ENCODE measurements around the gene ZSWIM6.
A peak's percentile ranks its signal among the peaks of the same experiment; 100 is the strongest.
"Not testable (repeated sequence)": the region's sequence is repeated elsewhere in the genome, so short reads cannot be mapped to it uniquely, and the experiment has no call there.

ZSWIM6 gene

GRCh38 chr5:61405511-61406295 is 73.6 kb downstream of the ZSWIM6 start:
- FAIRE-seq (no peak), DNase-seq (ENCODE audit: insufficient read length, low spot score) (no peak)
- TF ChIP-seq CTCF (IDR thresholded peaks at IDR 0.05; ENCODE audit: insufficient read depth, missing control alignments): no peak

DNA sequence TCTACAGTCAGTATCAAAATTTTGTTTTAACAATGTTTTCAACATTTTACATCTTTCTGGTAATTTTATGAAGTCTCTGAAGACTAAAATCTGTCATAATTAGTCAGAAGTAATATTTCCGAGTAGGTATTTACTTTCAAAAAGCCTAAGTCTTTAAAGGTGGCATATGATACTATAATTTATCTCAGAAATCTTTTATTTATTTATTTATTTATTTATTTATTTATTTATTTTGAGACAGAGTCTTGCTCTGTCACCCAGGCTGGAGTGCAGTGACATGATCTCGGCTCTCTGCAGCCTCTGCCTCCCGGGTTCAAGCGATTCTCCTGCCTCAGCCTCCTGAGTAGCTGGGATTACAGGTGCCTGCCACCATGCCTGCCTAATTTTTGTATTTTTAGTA is 74.4 kb downstream of the ZSWIM6 start:
- DNase-seq (ENCODE audit: insufficient read length, low spot score); FAIRE-seq: not testable (repeated sequence)

DNA sequence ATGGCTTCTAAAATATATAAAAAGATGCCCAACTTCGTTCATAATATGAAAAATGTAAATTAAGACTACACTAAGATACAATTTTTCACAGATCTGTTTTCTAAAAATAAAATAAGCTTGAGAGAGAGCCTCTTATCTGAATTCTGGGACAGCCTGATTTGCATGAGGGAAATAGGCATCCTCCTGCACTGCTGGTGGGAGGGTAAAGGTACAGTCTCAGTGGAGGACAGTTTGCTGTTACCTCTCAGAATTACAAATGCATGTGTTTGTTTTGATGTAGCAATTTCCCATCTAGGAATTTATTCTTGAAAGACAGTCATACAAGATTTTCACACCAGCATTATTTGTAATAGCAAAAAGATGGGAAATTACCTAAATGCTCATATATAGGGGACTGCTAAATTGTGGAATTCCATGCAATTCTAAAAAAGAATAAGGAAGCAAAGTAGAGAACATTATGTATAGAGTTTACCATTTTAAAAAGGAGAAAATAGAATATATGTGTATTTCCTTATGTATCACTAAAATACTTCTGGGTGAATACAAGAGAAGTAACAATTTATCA is 75.7 kb downstream of the ZSWIM6 start:
- FAIRE-seq: no peak
- DNase-seq (ENCODE audit: insufficient read length, low spot score): no peak
- TF ChIP-seq CTCF (IDR thresholded peaks at IDR 0.05; ENCODE audit: insufficient read depth, missing control alignments): no peak

DNA sequence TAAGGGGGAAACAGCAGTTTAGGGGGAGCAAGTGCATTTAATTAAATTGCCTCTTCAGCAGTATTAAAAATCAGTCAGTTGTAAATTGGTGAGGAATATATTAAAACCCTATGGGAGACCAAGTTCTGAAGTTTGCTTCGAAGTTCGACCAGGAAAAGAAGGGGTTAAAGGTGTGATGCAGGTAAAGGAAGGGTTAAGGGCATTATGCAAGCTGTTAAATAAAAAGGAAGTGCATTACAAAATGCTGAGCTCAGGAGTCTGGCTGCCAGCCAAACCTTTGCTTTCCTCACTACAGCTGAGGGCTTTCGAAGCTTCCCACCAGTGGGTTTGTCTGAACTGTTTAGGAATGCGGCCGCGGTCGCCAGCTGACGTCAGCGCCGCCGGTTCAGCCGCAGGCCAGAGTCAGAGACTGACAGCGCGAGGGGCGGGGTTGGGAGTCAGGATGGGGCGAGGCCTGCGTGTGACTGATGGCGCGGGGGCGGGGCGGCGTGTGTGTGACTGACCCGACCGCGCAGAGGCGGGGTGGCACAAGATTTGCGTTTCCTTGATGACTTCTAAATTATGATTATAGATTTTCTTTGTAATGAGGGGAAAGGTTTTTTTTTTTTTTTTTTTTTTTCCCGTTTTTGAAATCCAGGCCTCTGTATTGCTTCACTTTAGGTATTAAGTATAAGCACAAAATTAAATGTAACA is 76.6 kb downstream of the ZSWIM6 start:
- FAIRE-seq: no peak
- TF ChIP-seq CTCF (IDR thresholded peaks at IDR 0.05; ENCODE audit: insufficient read depth, missing control alignments): no peak

DNA sequence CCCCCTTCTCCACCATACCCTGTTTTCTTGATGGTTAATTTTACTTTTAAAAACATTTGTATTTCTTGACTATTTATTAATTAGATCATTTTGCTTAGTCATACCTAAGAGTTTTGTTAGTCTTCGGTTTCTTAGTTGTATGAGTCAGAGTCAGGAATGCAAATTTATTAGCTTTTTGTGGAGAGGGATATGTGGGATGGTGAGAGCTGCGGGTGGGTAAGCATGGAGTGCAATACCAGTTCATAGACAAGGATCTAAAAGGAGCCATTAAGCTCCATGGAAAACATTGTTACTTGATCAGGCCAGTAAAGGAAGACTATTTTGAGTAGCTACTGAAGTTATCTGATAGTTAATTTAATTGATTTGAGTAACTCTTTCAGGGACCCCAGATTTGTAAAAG is 77.5 kb downstream of the ZSWIM6 start:
- FAIRE-seq (no peak), DNase-seq (ENCODE audit: insufficient read length, low spot score) (no peak)
- no peak for TF ChIP-seq CTCF (IDR thresholded peaks at IDR 0.05; ENCODE audit: insufficient read depth, missing control alignments)

More for the DNA sequence above, 76.6 kb downstream of the ZSWIM6 start:
- DNase-seq (ENCODE audit: insufficient read length, low spot score): peak; percentile 67

GRCh38 chr5:61410811-61411210 is 78.8 kb downstream of the ZSWIM6 start:
- DNase-seq (ENCODE audit: insufficient read length, low spot score) (no peak), FAIRE-seq (no peak)
- TF ChIP-seq CTCF (IDR thresholded peaks at IDR 0.05; ENCODE audit: insufficient read depth, missing control alignments): no peak

DNA sequence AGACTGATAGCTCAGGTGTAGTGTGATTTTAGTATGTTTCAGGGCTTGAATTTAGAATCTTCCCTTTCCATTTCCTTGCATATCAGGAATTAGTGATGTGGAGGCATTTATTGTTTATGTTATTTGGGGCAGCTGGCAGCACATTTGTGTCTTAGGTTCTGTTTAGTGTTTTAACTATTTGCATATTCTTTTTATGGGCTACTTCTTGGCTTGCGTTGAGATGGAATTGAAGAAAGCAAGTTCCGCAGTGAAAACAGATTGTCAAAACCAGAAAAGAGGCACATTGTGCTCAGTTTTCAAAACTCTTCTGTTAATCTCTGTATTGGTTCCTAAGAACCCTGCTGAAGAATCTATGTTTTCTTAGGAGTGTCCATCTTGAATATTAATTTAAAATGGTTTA is 80.3 kb downstream of the ZSWIM6 start:
- DNase-seq (ENCODE audit: insufficient read length, low spot score) (no peak), FAIRE-seq (no peak)

DNA sequence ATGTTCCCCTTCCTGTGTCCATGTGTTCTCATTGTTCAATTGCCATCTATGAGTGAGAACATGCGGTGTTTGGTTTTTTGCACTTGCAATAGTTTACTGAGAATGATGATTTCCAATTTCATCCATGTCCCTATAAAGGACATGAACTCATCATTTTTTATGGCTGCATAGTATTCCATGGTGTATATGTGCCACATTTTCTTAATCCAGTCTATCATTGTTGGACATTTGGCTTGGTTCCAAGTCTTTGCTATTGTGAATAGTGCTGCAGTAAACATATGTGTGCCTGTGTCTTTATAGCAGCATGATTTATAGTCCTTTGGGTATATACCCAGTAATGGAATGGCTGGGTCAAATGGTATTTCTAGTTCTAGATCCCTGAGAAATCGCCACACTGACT is 81.1 kb downstream of the ZSWIM6 start:
- not testable (repeated sequence) for DNase-seq (ENCODE audit: insufficient read length, low spot score); FAIRE-seq

More for the DNA sequence above, 80.3 kb downstream of the ZSWIM6 start:
- no peak for TF ChIP-seq CTCF (IDR thresholded peaks at IDR 0.05; ENCODE audit: insufficient read depth, missing control alignments)
